Activated naive CD8-positive, alpha-beta T cell treated with anti-CD3 and anti-CD28 coated beads, Interleukin-2, amount 10 ng/mL, durations not matched to agents 7 days and 5 days (primary cell): ENCODE data around the gene POLR2L. TPM values are rescaled to one million over a fixed set of nuclear protein-coding genes. Genes with fewer than 3 reads are reported as not detected.

Source experiments
- ATAC-seq: fragments of 150-1000 bp; cut with Tn5 transposase; one replicate; pipeline ENCODE4 v1.10.0; 2021; ENCODE audit warnings: low read depth, moderate library complexity
- POLR2A ChIA-PET: fragments of 350-600 bp; sonication (Branson Sonifier 250); formaldehyde crosslinking; loops from one replicate; lab custom pipeline; 2021; ENCODE audit warnings: antibody characterized with exemption; lab: Charles Lee
- DNase-seq: peaks from one replicate; pipeline ENCODE4 v3.0.0; 2021
- H3K27ac Mint-ChIP-seq: one replicate; pipeline ENCODE4 v1.8.0; 2022; ENCODE audit warnings: mild to moderate bottlenecking, mixed read lengths
- H3K27me3 Mint-ChIP-seq: one replicate; pipeline ENCODE4 v1.8.0; 2022; ENCODE audit warnings: mild to moderate bottlenecking, moderate library complexity, mixed read lengths
- H3K36me3 Mint-ChIP-seq: one replicate; pipeline ENCODE4 v1.8.0; 2021; ENCODE audit warnings: mild to moderate bottlenecking, mixed read lengths
- H3K4me1 Mint-ChIP-seq: one replicate; pipeline ENCODE4 v1.8.0; 2021; ENCODE audit warnings: mixed read lengths
- H3K4me3 Mint-ChIP-seq: one replicate; pipeline ENCODE4 v1.8.0; 2022; ENCODE audit warnings: mild to moderate bottlenecking, moderate library complexity, mixed read lengths
- H3K9me3 Mint-ChIP-seq: one replicate; pipeline ENCODE4 v1.8.0; 2021; ENCODE audit warnings: mixed read lengths
- total RNA-seq, 2 experiments: library from RNA; stranded (reverse); gene quantifications; one replicate each; pipeline ENCODE4 v1.2.3, GENCODE V29; 2021

Gene POLR2L
- total RNA-seq, 2 experiments from 2014 or later = 76.7 to 78.9 TPM

GRCh38 chr11:800473-800872 is 41.9 kb downstream of the POLR2L start:
- Mint-ChIP-seq H3K4me1 (peaks cover 9% of the 10 kb centered on the region), H3K36me3 (peaks cover 3% of the 10 kb centered on the region), H3K27ac (no peak overlapping the region), H3K9me3 (no peaks in the 10 kb centered on the region), H3K4me3 (no peak overlapping the region), H3K27me3 (no peaks in the 10 kb centered on the region)
- POLR2A ChIA-PET = no interaction called here
- DNase-seq (no peak), ATAC-seq (no peak)

DNA sequence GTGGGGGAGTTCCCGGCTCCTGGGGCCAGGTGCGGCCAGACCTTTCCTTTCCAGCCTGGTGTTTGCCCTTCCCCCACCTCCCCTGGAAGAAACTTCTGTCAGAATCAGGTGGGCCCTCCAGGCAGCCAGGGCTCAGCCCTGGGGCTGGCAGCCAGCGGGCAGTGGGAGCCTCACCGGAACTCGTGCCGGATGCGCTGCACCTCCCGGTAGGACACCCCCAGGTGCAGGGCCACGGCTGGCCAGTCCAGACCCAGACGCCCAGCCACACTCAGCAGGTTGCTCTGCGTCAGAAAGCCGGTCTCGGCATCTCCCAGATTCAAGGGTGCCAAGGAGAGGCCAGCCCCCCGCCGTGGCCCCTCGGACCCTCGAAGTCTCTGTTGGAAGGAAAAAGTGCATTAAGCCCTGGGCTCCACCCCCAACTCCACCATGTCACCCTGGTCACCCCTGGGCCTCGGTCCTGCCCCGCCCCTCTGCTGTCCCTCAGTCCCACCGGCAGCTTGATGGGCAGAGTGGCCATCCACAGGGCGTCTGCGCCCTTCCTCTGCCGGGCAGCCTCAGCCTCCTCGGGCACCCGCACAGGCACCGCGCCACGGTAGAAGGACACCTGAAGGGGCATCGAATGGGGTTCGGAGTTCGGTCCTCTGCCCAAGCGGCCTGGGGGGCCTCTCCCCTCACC is 42.5 kb downstream of the POLR2L start:
- Mint-ChIP-seq H3K9me3 (no peaks in the 10 kb centered on the region), H3K27ac (no peak overlapping the region), H3K27me3 (no peaks in the 10 kb centered on the region), H3K36me3 (peaks cover 3% of the 10 kb centered on the region), H3K4me1 (peaks cover 9% of the 10 kb centered on the region), H3K4me3 (no peak overlapping the region)
- POLR2A ChIA-PET = interaction anchor here (1.4 kb wide), 1 partner anchor 9 kb away, joined by 4 read pairs; no protein-coding TSS in a partner anchor
- no peak for ATAC-seq
- DNase-seq = no peak

DNA sequence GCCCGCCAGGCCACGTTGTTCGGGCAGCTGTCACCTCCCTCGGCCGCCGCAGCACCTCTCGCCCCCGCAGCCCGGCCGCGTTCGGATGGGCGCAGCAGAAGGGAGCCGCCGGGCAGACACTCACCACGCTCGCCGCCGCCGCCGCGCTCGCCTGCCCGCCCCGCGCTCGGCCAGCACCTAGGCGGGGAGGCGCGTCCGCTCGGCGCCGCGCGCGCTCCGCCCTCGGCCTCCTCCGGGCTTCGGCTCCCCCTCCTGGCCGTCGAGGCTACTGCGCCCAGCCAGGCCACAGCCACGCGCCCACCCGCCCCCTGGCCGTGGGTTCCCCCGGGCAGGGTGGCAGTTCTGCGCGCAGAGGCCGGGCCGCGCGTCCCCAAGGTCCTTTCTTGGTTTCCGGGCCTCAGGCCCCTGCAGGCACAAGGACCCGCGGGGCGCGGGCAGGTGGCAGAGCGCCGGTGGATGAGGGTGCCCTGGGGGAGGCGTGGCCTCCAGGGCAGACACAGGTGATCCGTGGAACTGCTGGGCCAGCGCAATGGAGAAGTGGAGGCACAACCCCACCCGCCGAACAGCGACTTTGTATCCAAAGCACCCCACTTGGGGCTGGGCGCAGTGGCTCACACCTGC is 44.1 kb downstream of the POLR2L start, which contains the start of gene SLC25A22:
Gene SLC25A22 (minus strand): TSS at position 189 of the 621 bp plus-strand sequence. CDS start 3,275 bp downstream, outside the sequence.
- no peaks in the 10 kb centered on the region for H3K9me3 Mint-ChIP-seq
- H3K4me1 Mint-ChIP-seq = peaks cover 6% of the 10 kb centered on the region
- POLR2A ChIA-PET = interaction anchor here (2.1 kb wide), 1 partner anchor 8 kb away, joined by 10 read pairs; no protein-coding TSS in a partner anchor
- H3K27me3 Mint-ChIP-seq = no peaks in the 10 kb centered on the region
- ATAC-seq = peak; percentile 48
- peak; percentile 96 for DNase-seq
- peak within 1 kb of the TSS; percentile 98 for H3K4me3 Mint-ChIP-seq
- peak within 1 kb of the TSS; percentile 95 for H3K27ac Mint-ChIP-seq
- H3K36me3 Mint-ChIP-seq = peaks cover 3% of the 10 kb centered on the region

- peaks cover 6% of the 10 kb centered on the region for H3K4me1 Mint-ChIP-seq
- POLR2A ChIA-PET = interaction anchor here (0.5 to 3.3 kb wide), 6 partner anchors 9 to 51 kb away, joined by 3 to 20 read pairs (median 12); partner anchors contain the start of genes PNPLA2, RPLP2 and TALDO1
- DNase-seq (peak; percentile 86), ATAC-seq (peak; percentile 50)
- H3K4me3 Mint-ChIP-seq = peak overlapping the region; percentile 98
- H3K27ac Mint-ChIP-seq = peak overlapping the region; percentile 95
- no peaks in the 10 kb centered on the region for H3K27me3 Mint-ChIP-seq
- H3K9me3 Mint-ChIP-seq = no peaks in the 10 kb centered on the region
- H3K36me3 Mint-ChIP-seq = peaks cover 3% of the 10 kb centered on the region
Observed at GRCh38 chr11:797296-798092, 44.8 kb downstream of the POLR2L start.

GRCh38 chr11:796565-797295 is 45.6 kb downstream of the POLR2L start:
- POLR2A ChIA-PET = interaction anchor here (0.5 to 3.3 kb wide), 10 partner anchors 9 to 50 kb away, joined by 3 to 20 read pairs (median 7); partner anchors contain the start of genes PNPLA2, RPLP2 and TALDO1
- DNase-seq (no peak), ATAC-seq (peak; percentile 0)
- Mint-ChIP-seq H3K4me3 (peak overlapping the region; percentile 98), H3K27ac (peak overlapping the region; percentile 95), H3K9me3 (no peaks in the 10 kb centered on the region), H3K27me3 (no peaks in the 10 kb centered on the region), H3K36me3 (peaks cover 3% of the 10 kb centered on the region), H3K4me1 (peaks cover 6% of the 10 kb centered on the region)

- ATAC-seq (peak; percentile 48), DNase-seq (peak; percentile 76)
- no peaks in the 10 kb centered on the region for H3K9me3 Mint-ChIP-seq
- POLR2A ChIA-PET = interaction anchor here (0.8 to 3.3 kb wide), 12 partner anchors 8 to 49 kb away, joined by 3 to 20 read pairs (median 5); partner anchors contain the start of genes PNPLA2, RPLP2 and TALDO1
- no peaks in the 10 kb centered on the region for H3K27me3 Mint-ChIP-seq
- H3K36me3 Mint-ChIP-seq = peaks cover 3% of the 10 kb centered on the region
- peaks cover 6% of the 10 kb centered on the region for H3K4me1 Mint-ChIP-seq
- peak overlapping the region; percentile 98 for H3K4me3 Mint-ChIP-seq
- H3K27ac Mint-ChIP-seq = peak overlapping the region; percentile 95
Observed at GRCh38 chr11:795634-796564, 46.4 kb downstream of the POLR2L start.

DNA sequence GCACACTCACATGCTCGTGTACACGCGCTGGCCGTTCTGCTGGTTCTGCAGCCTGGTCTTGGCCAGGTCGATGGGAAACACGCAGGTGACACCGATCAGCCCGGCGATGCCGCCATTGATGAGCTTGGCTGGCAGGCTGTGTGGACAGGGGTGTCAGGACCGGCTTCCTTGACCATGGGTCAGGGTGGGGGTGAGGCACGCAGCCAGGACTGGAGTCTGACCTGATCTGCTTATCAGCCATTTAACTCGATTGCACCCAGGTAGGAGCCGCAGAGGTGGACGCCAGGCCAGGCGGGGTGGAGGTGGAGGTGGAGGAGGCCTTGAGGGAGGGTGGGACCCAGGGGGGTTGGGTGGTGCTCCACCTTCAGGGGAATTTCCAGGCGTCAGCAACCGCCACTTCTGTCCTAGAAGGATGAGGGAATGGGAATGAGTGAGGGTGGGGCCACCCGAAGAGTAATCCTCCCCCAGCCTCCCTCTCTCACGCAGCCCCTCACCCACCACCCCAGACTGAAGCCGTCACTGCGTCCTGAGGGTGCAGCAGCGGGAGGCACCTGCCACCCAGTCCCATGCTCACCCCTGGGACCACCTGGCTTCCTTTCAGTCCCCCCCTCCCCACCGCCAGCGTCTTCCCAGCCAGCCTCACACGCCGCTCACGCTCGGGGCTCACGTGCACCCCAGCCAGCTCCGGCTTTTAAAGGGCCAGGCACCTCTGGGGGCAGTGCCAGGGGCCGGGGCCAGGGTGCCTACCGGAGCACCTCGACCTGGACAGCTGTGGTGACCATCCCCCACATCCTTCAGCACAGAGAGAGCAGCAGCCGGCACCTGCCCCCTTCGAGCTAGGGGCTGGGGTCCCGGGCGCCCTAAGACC is 47.3 kb downstream of the POLR2L start:
- Mint-ChIP-seq H3K27me3 (no peaks in the 10 kb centered on the region), H3K4me3 (peak overlapping the region; percentile 98), H3K36me3 (peaks cover 3% of the 10 kb centered on the region), H3K27ac (peak overlapping the region; percentile 42), H3K9me3 (no peaks in the 10 kb centered on the region), H3K4me1 (peaks cover 6% of the 10 kb centered on the region)
- ATAC-seq = no peak
- no peak for DNase-seq
- POLR2A ChIA-PET = interaction anchor here (1.1 to 3.3 kb wide), 7 partner anchors 9 to 31 kb away, joined by 3 to 20 read pairs (median 5); partner anchors contain the start of genes PNPLA2 and RPLP2

DNA sequence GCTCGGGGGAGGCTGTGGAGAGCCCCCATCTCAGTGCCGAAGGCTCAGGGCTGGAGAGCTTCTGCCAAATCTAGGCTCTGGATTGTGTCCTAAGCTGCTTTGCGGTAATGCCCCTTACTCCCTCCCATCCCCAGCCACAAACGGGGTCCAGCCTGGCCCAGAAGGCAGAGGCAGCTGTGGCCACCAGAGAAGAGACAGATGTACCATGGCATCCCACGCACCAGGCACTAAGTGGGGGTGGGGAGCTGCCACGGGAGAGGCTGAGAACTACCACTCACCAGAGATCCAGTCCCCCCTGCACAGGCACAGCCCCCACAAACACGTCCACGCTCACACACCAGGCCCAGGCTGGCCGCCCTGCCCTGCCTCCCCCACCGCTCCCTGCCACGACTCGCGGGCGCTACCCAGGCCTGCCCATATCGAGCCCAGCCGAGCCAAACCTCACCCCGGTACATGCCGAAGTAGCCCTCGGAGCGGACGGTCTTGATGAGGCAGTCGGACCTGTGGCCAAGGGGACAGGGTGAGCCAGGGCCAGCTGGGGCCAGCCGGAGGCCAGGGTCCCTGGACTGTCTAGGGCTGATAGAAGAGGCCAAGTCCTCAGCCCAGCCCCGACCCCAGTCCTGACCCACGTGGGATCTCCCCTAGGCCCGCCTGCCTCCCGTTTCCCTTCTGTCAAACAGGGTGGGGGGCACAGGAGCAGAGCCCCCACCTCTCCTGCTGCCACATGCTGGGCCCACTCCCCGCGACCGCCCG is 48.1 kb downstream of the POLR2L start:
- DNase-seq = no peak
- Mint-ChIP-seq H3K9me3 (no peaks in the 10 kb centered on the region), H3K27ac (peak overlapping the region; percentile 42), H3K4me1 (peaks cover 6% of the 10 kb centered on the region), H3K27me3 (no peaks in the 10 kb centered on the region), H3K36me3 (peaks cover 3% of the 10 kb centered on the region), H3K4me3 (peak overlapping the region; percentile 42)
- ATAC-seq = no peak
- POLR2A ChIA-PET = interaction anchor here (1.1 to 3.3 kb wide), 3 partner anchors 17 to 31 kb away, joined by 4 to 15 read pairs (median 5); partner anchors contain the start of gene GATD1

- POLR2A ChIA-PET = interaction anchor here (1.1 kb wide), 2 partner anchors 10 to 16 kb away, joined by 3 to 5 read pairs; partner anchors contain the start of gene GATD1
- Mint-ChIP-seq H3K27me3 (no peaks in the 10 kb centered on the region), H3K36me3 (peaks cover 3% of the 10 kb centered on the region), H3K9me3 (no peaks in the 10 kb centered on the region), H3K4me3 (no peak overlapping the region), H3K27ac (no peak overlapping the region), H3K4me1 (peaks cover 6% of the 10 kb centered on the region)
- DNase-seq (no peak), ATAC-seq (no peak)
Observed at GRCh38 chr11:793556-793955, 48.8 kb downstream of the POLR2L start.

- H3K9me3 Mint-ChIP-seq = no peaks in the 10 kb centered on the region
- ATAC-seq (no peak), DNase-seq (no peak)
- H3K36me3 Mint-ChIP-seq = peaks cover 3% of the 10 kb centered on the region
- H3K4me3 Mint-ChIP-seq = no peak overlapping the region
- POLR2A ChIA-PET = interaction anchor here (1.1 kb wide), 2 partner anchors 9 to 15 kb away, joined by 3 to 5 read pairs; partner anchors contain the start of gene GATD1
- no peak overlapping the region for H3K27ac Mint-ChIP-seq
- H3K4me1 Mint-ChIP-seq = peaks cover 6% of the 10 kb centered on the region
- H3K27me3 Mint-ChIP-seq = no peaks in the 10 kb centered on the region
Observed at GRCh38 chr11:792873-793272, 49.5 kb downstream of the POLR2L start.
